ENCODE measurements around the gene MMP25.

- TF ChIP-seq CTCF (IDR thresholded peaks at IDR 0.05) (no peak), EP300 (IDR thresholded peaks at IDR 0.05) (no peak), POLR2AphosphoS5 (IDR thresholded peaks at IDR 0.05) (no peak)
Measured at GRCh38 chr16:3017794-3018506, 28.4 kb upstream of the MMP25 start, which contains the start of gene CLDN6.
